Measurements from ENCODE around the gene CD109. TPM values are rescaled to one million over a fixed set of nuclear protein-coding genes. Genes with fewer than 3 reads are reported as not detected.
A peak's percentile ranks its signal among the peaks of the same experiment; 100 is the strongest.
"Not testable (repeated sequence)": the region's sequence is repeated elsewhere in the genome, so short reads cannot be mapped to it uniquely, and the experiment has no call there.

Gene CD109
- total and polyA plus RNA-seq, 2 experiments from 2014 or later = 1.5 to 2.1 TPM

GRCh38 chr6:73712535-73713173 lies 16.7 kb downstream of the CD109 start:
- TF ChIP-seq CTCF (IDR thresholded peaks at IDR 0.05; ENCODE audit: low read depth, low read length) = no peak
- H3K27ac ChIP-seq = no peak overlapping the region
- peaks cover 5% of the 10 kb centered on the region for H3K4me1 ChIP-seq (ENCODE audit: low read depth)
- H3K36me3 ChIP-seq = no peaks in the 10 kb centered on the region
- H3K27me3 ChIP-seq = no peaks in the 10 kb centered on the region
- no peaks in the 10 kb centered on the region for H3K9me3 ChIP-seq (ENCODE audit: low read depth)
- no peak for DNase-seq (ENCODE audit: low read depth in 1 of 2, low spot score in 1 of 2)
- no peak overlapping the region for H3K4me3 ChIP-seq

- DNase-seq (ENCODE audit: low read depth in 1 of 2, low spot score in 1 of 2) = peak in 1 of 2 donors; percentile 23
- no peaks in the 10 kb centered on the region for H3K9me3 ChIP-seq (ENCODE audit: low read depth)
- no peaks in the 10 kb centered on the region for H3K27me3 ChIP-seq
- no peak overlapping the region for H3K4me3 ChIP-seq
- peaks cover 5% of the 10 kb centered on the region for H3K4me1 ChIP-seq (ENCODE audit: low read depth)
- H3K27ac ChIP-seq = no peak overlapping the region
- TF ChIP-seq CTCF (IDR thresholded peaks at IDR 0.05; ENCODE audit: low read depth, low read length) = no peak
- no peaks in the 10 kb centered on the region for H3K36me3 ChIP-seq
These were observed 17.6 kb downstream of the CD109 start for GRCh38 chr6:73713426-73714147.

GRCh38 chr6:73715111-73715508 lies 19.1 kb downstream of the CD109 start:
- H3K36me3 ChIP-seq; H3K9me3 ChIP-seq (ENCODE audit: low read depth); H3K4me1 ChIP-seq (ENCODE audit: low read depth); H3K27me3 ChIP-seq; H3K4me3 ChIP-seq; DNase-seq (ENCODE audit: low read depth in 1 of 2, low spot score in 1 of 2); H3K27ac ChIP-seq: not testable (repeated sequence)

DNA sequence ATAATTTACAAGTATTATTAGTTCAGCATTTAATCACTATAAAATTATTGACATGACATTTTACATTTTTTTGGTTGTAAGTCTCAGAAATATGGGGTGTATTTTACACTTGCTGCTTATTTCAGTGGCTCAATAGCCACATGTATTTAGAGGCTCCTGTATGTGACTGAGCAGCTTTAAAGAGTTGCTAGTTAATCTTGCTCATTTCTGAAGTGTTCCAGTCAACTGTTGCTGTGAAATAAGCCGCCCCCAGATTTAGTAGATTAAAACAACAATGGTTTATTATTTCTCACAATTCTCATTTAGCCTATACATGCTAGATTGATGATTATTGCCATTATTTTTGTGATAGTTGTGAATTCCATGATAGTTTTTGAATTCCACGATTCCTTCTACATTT lies 23.0 kb downstream of the CD109 start:
- DNase-seq (ENCODE audit: low read depth in 1 of 2, low spot score in 1 of 2) = no peak
- no peak overlapping the region for H3K4me3 ChIP-seq
- TF ChIP-seq CTCF (IDR thresholded peaks at IDR 0.05; ENCODE audit: low read depth, low read length) = no peak
- no peaks in the 10 kb centered on the region for H3K27me3 ChIP-seq
- H3K27ac ChIP-seq = no peak overlapping the region
- H3K9me3 ChIP-seq (ENCODE audit: low read depth) = no peaks in the 10 kb centered on the region
- no peaks in the 10 kb centered on the region for H3K36me3 ChIP-seq
- peaks cover 21% of the 10 kb centered on the region for H3K4me1 ChIP-seq (ENCODE audit: low read depth)

DNA sequence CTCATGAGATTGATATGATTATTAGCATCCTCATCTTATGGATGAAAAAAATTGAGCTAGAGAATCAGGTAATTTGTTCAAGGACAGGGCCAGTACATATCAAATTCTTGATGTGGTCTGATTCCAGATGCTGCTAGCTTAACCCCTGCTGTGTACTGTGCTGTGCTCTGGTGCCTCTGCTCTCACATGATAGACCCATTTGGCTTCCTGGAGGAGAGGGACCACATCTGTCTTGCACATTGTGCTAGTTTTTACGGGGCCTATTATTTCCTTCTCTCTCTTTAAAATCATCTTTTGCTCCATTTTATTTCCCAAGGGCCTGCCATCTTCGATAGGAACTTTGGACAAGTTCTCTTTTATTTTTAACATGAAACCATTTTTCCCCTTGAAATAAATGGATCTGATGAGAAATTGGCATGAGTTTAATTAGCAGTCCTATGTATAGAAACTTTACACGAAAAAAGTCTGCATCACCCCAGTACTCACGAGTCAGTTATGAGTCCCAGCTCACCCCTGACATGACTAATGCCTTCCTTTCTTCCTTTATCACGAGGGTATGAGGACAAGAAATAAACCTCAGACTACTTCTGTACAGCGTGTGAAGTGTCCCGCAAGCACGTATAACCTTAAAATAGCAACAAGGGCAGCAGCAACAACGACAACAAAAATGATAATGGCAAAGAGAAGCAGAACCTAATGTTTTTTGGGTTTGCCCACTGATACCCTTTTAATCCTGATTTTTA lies 26.5 kb downstream of the CD109 start:
- H3K27me3 ChIP-seq = no peaks in the 10 kb centered on the region
- TF ChIP-seq CTCF (IDR thresholded peaks at IDR 0.05; ENCODE audit: low read depth, low read length) = no peak
- H3K4me3 ChIP-seq = no peak overlapping the region
- peak; percentile 50 to 77 for DNase-seq (ENCODE audit: low read depth in 1 of 2, low spot score in 1 of 2)
- H3K27ac ChIP-seq = peak overlapping the region; percentile 87
- H3K36me3 ChIP-seq = no peaks in the 10 kb centered on the region
- no peaks in the 10 kb centered on the region for H3K9me3 ChIP-seq (ENCODE audit: low read depth)
- peaks cover 25% of the 10 kb centered on the region for H3K4me1 ChIP-seq (ENCODE audit: low read depth)

DNA sequence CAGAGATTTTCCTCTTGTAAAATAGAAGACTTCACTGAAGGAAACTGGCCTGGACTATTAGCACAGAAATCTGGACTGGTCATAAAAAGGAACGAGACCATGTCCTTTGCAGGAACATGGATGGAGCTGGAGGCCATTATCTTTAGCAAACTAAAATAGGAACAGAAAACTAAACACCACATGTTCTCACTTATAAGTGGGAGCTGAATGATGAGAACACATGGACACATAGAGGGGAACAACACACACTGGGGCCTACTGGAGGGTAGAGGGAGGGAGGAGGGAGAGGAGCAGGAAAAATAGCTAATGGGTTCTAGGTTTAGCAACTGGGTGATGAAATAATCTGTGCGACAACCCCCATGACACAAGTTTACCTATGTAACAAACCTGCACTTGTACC lies 27.5 kb downstream of the CD109 start:
- Histone ChIP-seq H3K4me1 (ENCODE audit: low read depth) (peaks cover 25% of the 10 kb centered on the region), H3K27ac (peak overlapping the region; percentile 87)
- DNase-seq (ENCODE audit: low read depth in 1 of 2, low spot score in 1 of 2) = peak in 1 of 2 donors; percentile 39
- H3K4me3 ChIP-seq; H3K36me3 ChIP-seq; H3K9me3 ChIP-seq (ENCODE audit: low read depth); H3K27me3 ChIP-seq: not testable (repeated sequence)

All from cardiac muscle cell (in vitro differentiated cells and primary cell).